ENCODE results near the gene WDR20. TPM values are rescaled to one million over a fixed set of nuclear protein-coding genes. Genes with fewer than 3 reads are reported as not detected.

Gene WDR20
- total and polyA plus RNA-seq, 2 of the 8 experiments (the other 6 are each of a cell fraction or from before 2014, with no cell fraction given), result 11.2 to 26.7 TPM

- TF ChIP-seq SP2 (IDR thresholded peaks at IDR 0.05; ENCODE audit: low read length), result no peak
- no peak for TF ChIP-seq SUZ12 (IDR thresholded peaks at IDR 0.05; ENCODE audit: low read length)
- TF ChIP-seq SP4 (IDR thresholded peaks at IDR 0.05; ENCODE audit: low read length), result no peak
- TF ChIP-seq GABPA (IDR thresholded peaks at IDR 0.05; ENCODE audit: borderline replicate concordance, insufficient read depth, low read length), result no peak
Observed at GRCh38 chr14:102201776-102202175, 62.1 kb downstream of the WDR20 start (continued).
